Heart left ventricle (tissue), 16 donors: Measurements from ENCODE around the gene IMMP2L. TPM values are rescaled to one million over a fixed set of nuclear protein-coding genes. Genes with fewer than 3 reads are reported as not detected.

Experiments used
- ATAC-seq, 4 donors: fragments of 200-7000 bp; cut with Tn5 transposase; one replicate each; pipeline ENCODE4 v1.9.1; 2020 to 2022; ENCODE audit warnings: moderate library complexity in 4 of 4, mild to moderate bottlenecking in 3 of 4, moderate number of reproducible peaks in 1 of 4
- DNase-seq, 5 donors: peaks; one replicate each; pipeline ENCODE4 v3.0.0-alpha.2; 2020
- H3K27ac ChIP-seq, 12 donors: fragments of 200-600 bp; sonication (generic) in 4 of 12; one replicate each; pipeline versions ENCODE4 v1.5.0 to v1.8.0; 2016 to 2022; ENCODE audit warnings: mild to moderate bottlenecking in 2 of 12
- H3K27me3 ChIP-seq, 9 donors: fragments of 200-600 bp; sonication (generic) in 2 of 9; one replicate each; pipeline versions ENCODE4 v1.5.1 to v1.8.0; 2016 to 2022; ENCODE audit warnings: mild to moderate bottlenecking in 3 of 9
- H3K36me3 ChIP-seq, 9 donors: fragments of 200-600 bp; sonication (generic) in 2 of 9; one replicate each; pipeline versions ENCODE4 v1.5.0 to v1.8.0; 2018 to 2022; ENCODE audit warnings: mild to moderate bottlenecking in 2 of 9
- H3K4me1 ChIP-seq, 12 donors: fragments of 200-600 bp; sonication (generic) in 4 of 12; one replicate each; pipeline versions ENCODE4 v1.5.0 to v1.8.0; 2016 to 2022; ENCODE audit warnings: mild to moderate bottlenecking in 3 of 12
- H3K4me3 ChIP-seq, 12 donors: fragments of 200-600 bp; sonication (generic) in 4 of 12; one replicate each; pipeline versions ENCODE4 v1.5.0 to v1.8.0; 2017 to 2022; ENCODE audit warnings: mild to moderate bottlenecking in 9 of 12, moderate library complexity in 4 of 12
- H3K9me3 ChIP-seq, 12 donors: fragments of 200-600 bp; sonication (generic) in 4 of 12; one replicate each; pipeline versions ENCODE4 v1.5.0 to v1.8.0; 2016 to 2022; ENCODE audit warnings: mild to moderate bottlenecking in 1 of 12
- CTCF ChIP-seq, 12 donors: fragments of 200-600 bp; sonication (generic) in 4 of 12; IDR thresholded peaks; one replicate each; pipeline versions ENCODE4 v1.5.0 to v1.8.0; 2018 to 2022; ENCODE audit warnings: antibody characterized with exemption in 12 of 12, mild to moderate bottlenecking in 5 of 12
- POLR2A ChIP-seq, 2 donors: fragments of 450-650 bp; IDR thresholded peaks; one replicate each; pipeline ENCODE4 v1.6.1; 2017; ENCODE audit warnings: antibody characterized with exemption in 2 of 2, mild to moderate bottlenecking in 2 of 2, moderate library complexity in 2 of 2
- WGBS, 4 donors: extraction: QIAGEN DNeasy Blood & Tissue Kit in 2 of 4; methylation state at CpG; one replicate each; pipeline versions ENCODE4 v1.1.5 to v1.1.7; 2013 to 2018; 5-methylcytosine and 5-hydroxymethylcytosine counted together
- intact Hi-C, 10 donors: fragments of 100-400 bp; cut with DNase I; formaldehyde crosslinking; loops; one replicate each; pipeline versions ENCODE4 v1.11.1 to v1.14.2; 2022
- polyA plus RNA-seq, 2 donors: library from polyadenylated mRNA; stranded (reverse); fragments of 200-250 nt; gene quantifications; one replicate each; pipeline ENCODE4 v1.2.3, GENCODE V29; 2013
- total RNA-seq, 9 donors: library from RNA; depleted of rRNA in 2 of 9; stranded (reverse); fragments of >200 nt in 2 of 9; fragmentation: NEBNext Ultra II Directional in 3 of 9; extraction: Animal tissue kit (Norgen Biotek cat#: 25700) in 3 of 9; gene quantifications; one replicate each; pipeline versions ENCODE4 v1.1.0 to v1.2.4, GENCODE V29; 2016 to 2023
- donor health status: ischemic (EF 13 %, LVEDD 7.1; RV severe dilation, severe dysfunction).
- donor health status: healthy with polysubstance abuse.
- donor health status: DM: no; HTN: yes; CAD: no.
- donor health status: DM: no; HTN: no; CAD: no.
- donor health status: ischemic (EF 25% LVEDD 6.9; RV normal size, moderate dysfunction).
- donor health status: ischemic (EF 25% LVEDD 5.7; RV mildly dilated, moderate dysfunction).
- donor health status: healthy.
- donor health status: DM: yes; HTN: yes; CAD: no.
- donor health status: ischemic (EF 35%, LVEDD 5.7; RV mildly dilated, moderate dysfunction).
- donor health status: nonischemic (EF 11% LVEDD 7.7; RV severe dilation, severe dysfunction).
- donor health status: DM: yes; HTN: yes; CAD: no.
- donor health status: PGD.
- donor health status: ischemic (EF 29% LVEDD 5.4; RV normal size, mild dysfunction).
- donor health status: nonischemic (EF 23%, LVEDD 6.1; RV moderate dilation, normal function).

Gene IMMP2L
- total and polyA plus RNA-seq, 11 donors: 5.1 to 17.2 (median 15.9) TPM

DNA sequence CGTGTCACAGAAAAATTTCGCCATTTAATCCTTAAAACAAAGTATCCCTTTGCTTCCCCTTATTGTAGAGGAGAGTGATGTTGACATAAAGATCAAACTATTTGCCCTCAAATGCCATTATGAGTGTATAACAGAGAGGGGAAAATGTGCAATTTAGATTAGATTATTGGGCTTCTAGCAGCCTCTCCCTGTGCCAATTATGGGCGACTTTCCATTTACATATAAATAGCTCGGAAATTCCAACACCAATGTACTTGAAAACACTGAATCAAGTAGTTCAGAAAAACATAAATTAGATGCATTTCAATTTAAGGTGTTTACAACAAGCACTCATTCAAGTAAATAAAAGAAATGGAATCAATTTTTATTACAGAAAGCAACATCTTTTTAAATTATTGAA lies 535.9 kb downstream of the IMMP2L start:
- no peak for ATAC-seq
- TF ChIP-seq CTCF (IDR thresholded peaks at IDR 0.05): no peak
- no peak for TF ChIP-seq POLR2A (IDR thresholded peaks at IDR 0.05)
- no peak overlapping the region for H3K4me3 ChIP-seq
- H3K4me1 ChIP-seq: peaks cover 0 to 16% (median 6%) of the 10 kb centered on the region in 12 donors
- intact Hi-C loops: no loop called here
- H3K9me3 ChIP-seq: no peaks in the 10 kb centered on the region
- WGBS, 4 donors: 71 to 82% (median 75%) methylated on average over 4 of the region's 4 CpGs
- DNase-seq: no peak
- H3K27me3 ChIP-seq: no peaks in the 10 kb centered on the region
- H3K27ac ChIP-seq: no peak overlapping the region
- no peaks in the 10 kb centered on the region for H3K36me3 ChIP-seq

- intact Hi-C loops: no loop called here
- ATAC-seq: no peak
- Histone ChIP-seq H3K27ac (no peak overlapping the region), H3K4me3 (no peak overlapping the region), H3K27me3 (no peaks in the 10 kb centered on the region), H3K9me3 (no peaks in the 10 kb centered on the region), H3K36me3 (no peaks in the 10 kb centered on the region), H3K4me1 (peaks cover 0 to 11% (median 5%) of the 10 kb centered on the region in 12 donors)
- no peak for DNase-seq
- no peak for TF ChIP-seq POLR2A (IDR thresholded peaks at IDR 0.05)
- WGBS, 4 donors: 88 to 96% (median 93%) methylated on average over 1 of the region's 1 CpG
Measured at GRCh38 chr7:111025006-111025405, 537.3 kb downstream of the IMMP2L start.

DNA sequence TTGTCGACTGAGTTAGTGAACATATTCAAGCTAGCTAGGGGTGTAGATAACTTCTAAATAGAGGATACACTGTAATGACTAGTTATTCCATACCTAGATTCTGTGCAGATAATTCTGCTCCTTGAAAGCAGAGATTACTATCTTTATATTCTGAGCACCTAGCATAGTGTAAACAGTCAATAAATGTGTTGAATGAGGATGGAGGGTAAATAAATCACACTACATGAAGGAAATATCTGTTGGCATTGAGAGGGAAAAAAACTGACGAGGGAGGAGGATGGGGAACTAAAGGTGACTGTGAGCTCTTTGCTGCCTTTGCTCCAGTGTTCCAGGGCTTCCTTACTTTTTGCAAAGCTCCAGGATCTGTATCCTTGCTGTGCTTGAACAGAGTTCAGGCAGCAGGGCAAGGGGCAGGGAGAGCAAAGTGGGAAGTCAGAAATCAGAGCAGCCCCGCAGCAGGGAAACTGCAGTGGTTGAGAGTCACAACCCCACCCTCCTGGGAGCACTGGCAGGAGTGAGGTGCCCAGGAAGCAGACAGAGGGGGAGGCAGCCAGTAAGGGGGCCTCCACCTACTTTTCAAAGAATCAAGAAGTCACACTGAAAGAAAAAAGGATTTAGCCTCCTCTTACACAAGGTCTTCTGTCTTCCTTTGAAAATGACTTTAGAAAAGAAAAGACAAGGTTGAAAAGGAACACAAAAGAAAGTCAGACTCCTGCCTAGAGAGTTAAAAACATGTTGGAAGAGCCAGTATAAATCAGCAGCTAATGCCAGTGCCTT lies 543.1 kb downstream of the IMMP2L start:
- 58 to 66% (median 62%) methylated on average over 3 of the region's 3 CpGs for WGBS, 4 donors
- Histone ChIP-seq H3K4me3 (no peak overlapping the region), H3K4me1 (peaks cover 0 to 3% (median 0%) of the 10 kb centered on the region in 12 donors), H3K9me3 (no peaks in the 10 kb centered on the region), H3K27me3 (no peaks in the 10 kb centered on the region), H3K27ac (no peak overlapping the region), H3K36me3 (no peaks in the 10 kb centered on the region)
- intact Hi-C loops: no loop called here
- DNase-seq (no peak), ATAC-seq (no peak)
- TF ChIP-seq CTCF (IDR thresholded peaks at IDR 0.05) (no peak), POLR2A (IDR thresholded peaks at IDR 0.05) (no peak)

- no peak overlapping the region for H3K27ac ChIP-seq
Measured at GRCh38 chr7:111018447-111018846, 543.8 kb downstream of the IMMP2L start.

More at GRCh38 chr7:111018447-111018846, 543.8 kb downstream of the IMMP2L start:
- Histone ChIP-seq H3K4me3 (no peak overlapping the region), H3K36me3 (no peaks in the 10 kb centered on the region), H3K9me3 (no peaks in the 10 kb centered on the region), H3K27me3 (no peaks in the 10 kb centered on the region), H3K4me1 (peaks cover 0 to 3% (median 0%) of the 10 kb centered on the region in 12 donors)
- intact Hi-C loops: no loop called here
- no peak for TF ChIP-seq CTCF (IDR thresholded peaks at IDR 0.05)
- TF ChIP-seq POLR2A (IDR thresholded peaks at IDR 0.05): no peak
- DNase-seq (no peak), ATAC-seq (no peak)
- 93 to 98% (median 95%) methylated on average over 4 of the region's 4 CpGs for WGBS, 4 donors
